GM13977 (cell line): ENCODE measurements around the gene KCTD18.
A peak's percentile ranks its signal among the peaks of the same experiment; 100 is the strongest.

ENCODE experiments used
- DNase-seq: peaks from one replicate; pipeline ENCODE4 v3.0.0; 2012; ENCODE audit warnings: low spot score
- CTCF ChIP-seq: IDR thresholded peaks from 2 replicates; pipeline ENCODE4 v1.5.1; 2012; ENCODE audit warnings: mild to moderate bottlenecking, control low read depth; ENCODE audit not compliant: insufficient read depth; ENCODE audit errors: extremely low read depth, missing control alignments
- in situ Hi-C: fragments of 300-500 bp; cut with MboI; formaldehyde crosslinking; loops from one replicate; pipeline ENCODE4 v1.12.0; 2022; ENCODE audit warnings: low sequenced_read_pairs, low pct_unique_long_range_greater_than_20kb, mixed read lengths, inconsistent platforms; ENCODE audit not compliant: unreplicated experiment

KCTD18 gene

GRCh38 chr2:200525882-200526651 lies 16.2 kb upstream of the KCTD18 start, which contains the start of gene SGO2:
Gene SGO2, plus strand, starts transcription at chr2:200526207. Its CDS starts 6,769 bp downstream, at chr2:200532976.
- in situ Hi-C loops: no loop called here
- no peak for TF ChIP-seq CTCF
- DNase-seq: peak; percentile 94

GRCh38 chr2:200525551-200525881 lies 15.6 kb upstream of the KCTD18 start:
- TF ChIP-seq CTCF: no peak
- no peak for DNase-seq
- in situ Hi-C loops: no loop called here

GRCh38 chr2:200525066-200525465 lies 15.2 kb upstream of the KCTD18 start:
- no peak for DNase-seq
- in situ Hi-C loops: no loop called here
- no peak for TF ChIP-seq CTCF

- DNase-seq: no peak
- in situ Hi-C loops: no loop called here
- no peak for TF ChIP-seq CTCF
These were observed 13.7 kb upstream of the KCTD18 start for GRCh38 chr2:200523604-200524003.

- in situ Hi-C loops: no loop called here
- TF ChIP-seq CTCF: no peak
- no peak for DNase-seq
These were observed 13.3 kb upstream of the KCTD18 start for GRCh38 chr2:200523158-200523557.

- DNase-seq: no peak
- in situ Hi-C loops: no loop called here
- TF ChIP-seq CTCF: no peak
These were observed 5.3 kb upstream of the KCTD18 start for GRCh38 chr2:200515155-200515554.
